Naive thymus-derived CD8-positive, alpha-beta T cell (primary cell): Measurements from ENCODE around the gene SCGB1C2. TPM values are rescaled to one million over a fixed set of nuclear protein-coding genes. Genes with fewer than 3 reads are reported as not detected.
"Not testable (repeated sequence)": the region's sequence is repeated elsewhere in the genome, so short reads cannot be mapped to it uniquely, and the experiment has no call there.

Experiments used
- ATAC-seq, 2 donors: fragments of 150-1000 bp; cut with Tn5 transposase in 1 of 2; sonication (Bioruptor Pico), chemical (Tn5 transposase) in 1 of 2; 1 replicate in 1 of 2; 2 replicates in 1 of 2; pipeline ENCODE4 v1.10.0; 2021; ENCODE audit warnings: mild to moderate bottlenecking in 2 of 2, moderate library complexity in 2 of 2
- POLR2A ChIA-PET: fragments of 350-600 bp; sonication (Branson Sonifier 250); formaldehyde crosslinking; loops from one replicate; lab custom pipeline; 2021; ENCODE audit warnings: antibody characterized with exemption; lab: Charles Lee
- DNase-seq, 10 donors: peaks; one replicate each; pipeline versions ENCODE4 v3.0.0 to v3.0.0-alpha.2; 2020 to 2022
- H3K27ac Mint-ChIP-seq, 10 donors: one replicate each; pipeline ENCODE4 v1.8.0; 2020 to 2022; ENCODE audit warnings: mild to moderate bottlenecking in 10 of 10, mixed read lengths in 10 of 10, moderate library complexity in 4 of 10, inconsistent platforms in 1 of 10
- H3K27me3 Mint-ChIP-seq, 5 donors: one replicate each; pipeline ENCODE4 v1.8.0; 2021 to 2022; ENCODE audit warnings: mixed read lengths in 5 of 5
- H3K36me3 Mint-ChIP-seq, 3 donors: one replicate each; pipeline ENCODE4 v1.8.0; 2020 to 2022; ENCODE audit warnings: mixed read lengths in 3 of 3, mild to moderate bottlenecking in 2 of 3, inconsistent platforms in 1 of 3
- H3K4me1 Mint-ChIP-seq, 4 donors: one replicate each; pipeline ENCODE4 v1.8.0; 2021 to 2022; ENCODE audit warnings: mixed read lengths in 4 of 4
- H3K4me3 Mint-ChIP-seq, 10 donors: one replicate each; pipeline ENCODE4 v1.8.0; 2020 to 2022; ENCODE audit warnings: mild to moderate bottlenecking in 10 of 10, mixed read lengths in 10 of 10, moderate library complexity in 6 of 10, inconsistent platforms in 1 of 10
- H3K9me3 Mint-ChIP-seq, 9 donors: one replicate each; pipeline ENCODE4 v1.8.0; 2020 to 2022; ENCODE audit warnings: mixed read lengths in 9 of 9, mild to moderate bottlenecking in 3 of 9, inconsistent platforms in 1 of 9, moderate library complexity in 1 of 9
- polyA plus RNA-seq, 3 donors: library from polyadenylated mRNA; unstranded; fragments of 300-500 nt; fragmentation: Illumina TruSeq; gene quantifications; one replicate each; pipeline ENCODE4 v1.2.3, GENCODE V29; 2021
- total RNA-seq, 8 experiments: library from RNA in 2 of 8; stranded (reverse) in 2 of 8; gene quantifications; one replicate each; pipeline ENCODE4 v1.2.3 and lab custom pipeline; 2021 to 2026

The SCGB1C2 gene
- total and polyA plus RNA-seq, 5 experiments from 2014 or later: not detected

DNA sequence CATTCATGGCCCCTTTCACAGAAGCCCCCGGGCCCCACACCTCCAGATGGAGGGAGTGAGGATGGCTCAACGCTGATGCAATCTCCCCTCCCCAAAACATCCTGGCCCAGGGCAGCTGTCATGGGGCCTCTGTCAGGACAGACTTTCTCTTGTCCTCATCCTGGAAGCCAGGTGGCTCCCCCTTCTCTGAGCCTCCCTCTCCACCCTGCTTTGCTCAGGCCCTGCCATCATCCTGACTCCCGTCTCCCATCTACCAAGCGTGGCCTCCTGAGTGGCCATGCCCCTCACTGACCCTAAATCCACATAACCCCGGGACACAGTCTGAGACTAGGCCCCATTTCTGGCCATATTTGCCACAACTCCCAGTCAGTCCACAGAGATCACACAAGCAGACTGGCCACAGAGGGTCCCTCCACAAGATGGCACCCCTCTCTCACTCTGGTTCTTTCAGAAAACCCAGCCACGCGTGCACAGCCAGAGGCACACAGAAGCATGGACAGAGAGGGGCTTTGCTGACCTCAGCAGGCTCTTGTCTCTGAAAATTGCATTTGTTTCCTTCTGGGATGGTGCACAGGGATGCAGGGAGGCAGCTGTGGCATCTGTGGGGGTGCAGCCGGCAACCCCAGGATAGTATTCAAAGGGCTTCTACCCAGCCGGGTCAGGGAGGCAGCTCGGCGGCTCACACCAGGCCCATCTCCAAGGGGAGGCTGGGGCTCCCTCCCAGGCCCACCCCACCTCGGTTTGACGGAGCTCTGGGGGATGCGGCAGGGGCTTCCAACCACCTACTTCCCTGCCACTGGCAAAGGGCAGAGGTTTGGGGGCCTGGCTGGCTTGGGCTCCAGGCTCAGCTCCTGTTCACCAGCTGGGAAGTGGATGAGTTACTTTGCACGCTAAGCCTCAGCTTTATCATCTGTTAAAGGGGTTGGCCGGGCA lies 27.2 kb downstream of the SCGB1C2 start:
- Mint-ChIP-seq H3K4me3 (no peak overlapping the region), H3K27ac (peak overlapping the region in 3 of 10 donors; percentile 46 to 88 (median 60)), H3K36me3 (no peaks in the 10 kb centered on the region), H3K27me3 (peaks cover 0 to 4% (median 0%) of the 10 kb centered on the region in 5 donors), H3K4me1 (peaks cover 0 to 4% (median 1%) of the 10 kb centered on the region in 4 donors), H3K9me3 (no peaks in the 10 kb centered on the region)
- POLR2A ChIA-PET: no interaction called here
- DNase-seq: peak in 9 of 10 donors; percentile 13 to 72 (median 28)
- ATAC-seq: peak; percentile 61 to 83

DNA sequence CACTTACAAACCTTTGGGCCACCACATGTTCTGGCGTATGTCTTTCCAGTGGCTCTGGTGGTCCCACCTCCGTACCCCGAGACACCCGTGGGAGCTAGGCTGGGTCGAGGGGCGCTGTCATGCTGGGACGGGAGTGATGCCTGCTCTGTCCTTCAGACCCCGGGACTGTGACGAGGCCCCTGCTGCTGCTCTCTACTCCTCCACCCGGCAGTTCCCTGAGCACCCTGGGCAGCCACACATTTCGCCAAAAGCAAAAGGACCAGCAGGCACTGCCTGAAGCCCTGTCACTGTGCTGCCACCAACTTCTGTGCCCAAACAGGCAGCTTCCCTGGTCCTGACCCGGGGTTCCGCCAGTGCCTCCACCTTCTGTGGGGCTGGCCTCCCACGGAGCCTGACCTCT lies 28.6 kb downstream of the SCGB1C2 start:
- POLR2A ChIA-PET: no interaction called here
- Mint-ChIP-seq H3K27ac (no peak overlapping the region), H3K4me3 (no peak overlapping the region), H3K27me3 (peaks cover 0 to 4% (median 0%) of the 10 kb centered on the region in 5 donors), H3K36me3 (no peaks in the 10 kb centered on the region), H3K4me1 (peaks cover 0 to 4% (median 1%) of the 10 kb centered on the region in 4 donors), H3K9me3 (no peaks in the 10 kb centered on the region)
- no peak for ATAC-seq
- no peak for DNase-seq

DNA sequence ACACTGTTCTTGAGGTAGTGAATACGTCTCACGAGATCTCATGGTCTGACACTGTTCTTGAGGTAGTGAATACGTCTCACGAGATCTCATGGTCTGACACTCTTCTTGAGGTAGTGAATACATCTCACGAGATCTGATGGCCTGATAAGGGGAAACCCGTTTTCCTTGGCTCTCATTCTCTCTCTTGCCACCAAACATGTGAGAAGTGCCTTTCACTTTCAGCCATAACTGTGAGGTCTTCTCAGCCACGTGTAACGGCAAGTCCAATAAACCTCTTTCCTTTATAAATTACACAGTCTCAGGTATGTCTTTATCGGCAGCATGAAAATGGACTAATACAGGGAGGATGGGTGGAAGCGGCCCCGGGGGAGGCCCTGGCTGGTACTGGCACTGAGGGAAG lies 31.2 kb downstream of the SCGB1C2 start:
- peak overlapping the region in 2 of 10 donors; percentile 38 to 40 for H3K27ac Mint-ChIP-seq
- H3K36me3 Mint-ChIP-seq, H3K4me1 Mint-ChIP-seq, H3K27me3 Mint-ChIP-seq, H3K4me3 Mint-ChIP-seq, ATAC-seq, POLR2A ChIA-PET, H3K9me3 Mint-ChIP-seq, DNase-seq: not testable (repeated sequence)

DNA sequence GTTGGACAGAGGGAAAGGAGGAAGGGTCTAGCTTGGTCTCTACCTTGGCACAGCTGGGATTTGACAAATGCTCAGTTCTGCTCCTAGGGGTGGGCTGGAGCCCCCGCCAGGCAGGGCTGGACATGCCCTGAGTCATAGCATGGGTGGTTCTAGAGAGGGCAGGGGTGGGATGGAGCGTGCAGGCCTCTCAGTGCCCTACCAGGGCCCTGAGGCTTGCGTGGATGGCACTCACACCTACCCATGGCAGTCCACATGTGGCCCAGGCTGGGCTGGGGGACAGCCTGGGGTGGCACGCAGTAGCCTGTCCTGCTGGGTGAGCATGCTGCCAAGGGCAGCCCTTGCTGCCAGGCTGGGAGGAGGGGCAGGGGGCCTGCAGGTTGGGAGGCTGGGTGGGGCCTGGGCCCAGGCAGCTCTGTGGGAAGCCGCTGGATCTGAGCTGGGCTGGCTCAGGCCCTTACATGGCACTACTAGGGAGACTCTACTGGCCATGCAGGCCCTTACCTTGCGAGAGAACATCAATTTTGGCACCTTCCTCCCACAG lies 32.8 kb downstream of the SCGB1C2 start:
- POLR2A ChIA-PET: no interaction called here
- Mint-ChIP-seq H3K36me3 (no peaks in the 10 kb centered on the region), H3K27ac (peak overlapping the region in 1 of 10 donors; percentile 49), H3K27me3 (peaks cover 0 to 4% (median 0%) of the 10 kb centered on the region in 5 donors), H3K4me1 (peaks cover 0 to 2% (median 0%) of the 10 kb centered on the region in 4 donors), H3K9me3 (no peaks in the 10 kb centered on the region), H3K4me3 (no peak overlapping the region)
- DNase-seq (no peak), ATAC-seq (no peak)

DNA sequence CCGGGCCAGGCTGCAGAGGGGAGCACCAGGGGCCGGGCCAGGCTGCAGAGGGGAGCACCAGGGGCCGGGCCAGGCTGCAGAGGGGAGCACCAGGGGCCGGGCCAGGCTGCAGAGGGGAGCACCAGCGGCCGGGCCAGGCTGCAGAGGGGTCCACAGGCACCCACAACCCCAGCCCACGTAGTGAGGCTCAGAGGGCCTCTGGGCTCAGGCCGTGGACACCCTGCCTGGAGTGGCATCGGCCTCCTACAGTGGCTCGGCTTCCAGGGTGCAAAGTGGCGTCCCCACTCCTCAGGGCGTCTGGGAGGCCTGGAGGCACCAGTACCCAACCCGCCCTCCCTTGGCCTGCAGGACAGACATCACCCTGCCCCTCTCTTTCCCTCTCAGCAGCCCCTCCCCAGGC lies 34.5 kb downstream of the SCGB1C2 start:
- H3K36me3 Mint-ChIP-seq: no peaks in the 10 kb centered on the region
- no peak overlapping the region for H3K27ac Mint-ChIP-seq
- H3K4me3 Mint-ChIP-seq: no peak overlapping the region
- peaks cover 0 to 2% (median 0%) of the 10 kb centered on the region in 4 donors for H3K4me1 Mint-ChIP-seq
- POLR2A ChIA-PET: no interaction called here
- H3K9me3 Mint-ChIP-seq: no peaks in the 10 kb centered on the region
- ATAC-seq: no peak
- peaks cover 0 to 5% (median 4%) of the 10 kb centered on the region in 5 donors for H3K27me3 Mint-ChIP-seq
- DNase-seq: no peak

DNA sequence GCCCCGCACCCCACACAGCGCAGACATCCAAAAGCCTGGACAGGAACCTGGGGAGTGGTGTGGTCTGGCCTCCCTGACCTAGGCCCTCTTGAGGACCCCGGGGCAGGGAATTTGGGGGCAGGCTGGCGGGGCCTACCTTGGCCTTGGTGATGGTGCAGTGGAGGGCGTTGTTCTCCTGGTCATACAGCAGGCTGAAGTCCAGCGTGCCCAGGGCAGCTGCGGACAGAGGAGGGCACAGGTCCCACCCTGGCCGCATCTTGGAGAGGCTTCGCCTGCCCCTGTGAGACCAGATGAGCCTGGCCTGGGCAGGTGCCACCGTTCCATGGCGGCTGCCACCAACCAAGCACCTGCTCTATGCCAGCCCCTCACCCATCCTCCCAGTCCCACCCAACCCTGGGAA lies 35.0 kb downstream of the SCGB1C2 start:
- H3K9me3 Mint-ChIP-seq: no peaks in the 10 kb centered on the region
- DNase-seq: no peak
- peaks cover 0 to 2% (median 0%) of the 10 kb centered on the region in 4 donors for H3K4me1 Mint-ChIP-seq
- ATAC-seq: no peak
- POLR2A ChIA-PET: no interaction called here
- H3K36me3 Mint-ChIP-seq: no peaks in the 10 kb centered on the region
- H3K4me3 Mint-ChIP-seq: no peak overlapping the region
- no peak overlapping the region for H3K27ac Mint-ChIP-seq
- peaks cover 0 to 10% (median 7%) of the 10 kb centered on the region in 5 donors for H3K27me3 Mint-ChIP-seq

DNA sequence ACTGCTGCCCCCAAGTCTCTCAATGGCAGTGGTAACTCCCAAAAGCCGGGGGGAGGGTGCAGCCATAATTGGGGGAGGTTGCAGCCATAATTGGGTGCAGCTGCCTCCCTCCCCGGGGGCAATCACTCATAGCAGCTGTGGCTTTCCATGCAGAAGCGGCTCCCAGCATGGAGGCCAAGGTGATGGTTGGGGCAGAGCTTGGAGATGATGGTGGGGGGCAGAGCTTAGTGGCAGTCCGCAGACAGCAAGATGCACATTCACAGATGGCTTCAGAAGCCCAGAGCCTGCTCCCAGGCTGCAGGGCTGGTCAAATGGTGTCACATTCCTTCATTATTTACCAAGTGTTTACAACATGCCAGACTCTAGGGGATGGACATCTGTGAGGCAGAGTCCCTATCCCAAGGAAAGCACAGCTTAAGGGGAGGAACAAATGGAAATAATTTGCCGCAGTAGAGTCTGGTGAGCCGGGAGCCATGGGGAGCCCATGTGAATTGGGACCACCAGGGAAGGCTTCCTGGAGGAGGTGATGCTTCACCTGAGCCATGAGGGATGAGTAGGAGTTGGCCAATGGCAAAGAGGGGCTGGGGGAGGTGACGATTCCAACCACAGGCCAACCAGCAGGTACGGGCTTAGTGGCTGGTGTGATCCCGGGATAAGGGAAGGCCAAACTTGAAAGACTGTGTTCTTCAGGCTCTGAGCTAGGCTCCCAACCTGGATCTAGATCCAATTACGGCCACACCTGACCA lies 36.0 kb downstream of the SCGB1C2 start:
- H3K9me3 Mint-ChIP-seq: no peaks in the 10 kb centered on the region
- H3K36me3 Mint-ChIP-seq: no peaks in the 10 kb centered on the region
- no peak for ATAC-seq
- no peak for DNase-seq
- peak overlapping the region in 1 of 10 donors; percentile 10 for H3K4me3 Mint-ChIP-seq
- POLR2A ChIA-PET: no interaction called here
- peaks cover 0 to 2% (median 0%) of the 10 kb centered on the region in 4 donors for H3K4me1 Mint-ChIP-seq
- H3K27me3 Mint-ChIP-seq: peaks cover 1 to 20% (median 14%) of the 10 kb centered on the region in 5 donors
- no peak overlapping the region for H3K27ac Mint-ChIP-seq

- H3K27ac Mint-ChIP-seq: peak overlapping the region in 1 of 10 donors; percentile 31
- peaks cover 0 to 6% (median 2%) of the 10 kb centered on the region in 4 donors for H3K4me1 Mint-ChIP-seq
- POLR2A ChIA-PET: no interaction called here
- no peak overlapping the region for H3K4me3 Mint-ChIP-seq
- peaks cover 0 to 3% (median 0%) of the 10 kb centered on the region in 3 donors for H3K36me3 Mint-ChIP-seq
- peaks cover 4 to 37% (median 17%) of the 10 kb centered on the region in 5 donors for H3K27me3 Mint-ChIP-seq
- DNase-seq: no peak
- ATAC-seq: no peak
- no peaks in the 10 kb centered on the region for H3K9me3 Mint-ChIP-seq
Measured at GRCh38 chr17:177155-177554, 39.8 kb downstream of the SCGB1C2 start.

GRCh38 chr17:177762-178161 lies 40.4 kb downstream of the SCGB1C2 start:
- H3K4me3 Mint-ChIP-seq: no peak overlapping the region
- H3K36me3 Mint-ChIP-seq: peaks cover 0 to 3% (median 0%) of the 10 kb centered on the region in 3 donors
- peaks cover 6 to 43% (median 19%) of the 10 kb centered on the region in 5 donors for H3K27me3 Mint-ChIP-seq
- no peak for DNase-seq
- peaks cover 0 to 7% (median 3%) of the 10 kb centered on the region in 4 donors for H3K4me1 Mint-ChIP-seq
- no peak overlapping the region for H3K27ac Mint-ChIP-seq
- ATAC-seq: no peak
- no peaks in the 10 kb centered on the region for H3K9me3 Mint-ChIP-seq
- POLR2A ChIA-PET: no interaction called here

GRCh38 chr17:178292-179065 lies 41.1 kb downstream of the SCGB1C2 start:
- Mint-ChIP-seq H3K4me1 (peaks cover 0 to 7% (median 3%) of the 10 kb centered on the region in 4 donors), H3K9me3 (no peaks in the 10 kb centered on the region), H3K27me3 (peaks cover 11 to 50% (median 26%) of the 10 kb centered on the region in 5 donors), H3K4me3 (no peak overlapping the region), H3K36me3 (peaks cover 0 to 3% (median 0%) of the 10 kb centered on the region in 3 donors), H3K27ac (no peak overlapping the region)
- POLR2A ChIA-PET: no interaction called here
- ATAC-seq (no peak), DNase-seq (no peak)

DNA sequence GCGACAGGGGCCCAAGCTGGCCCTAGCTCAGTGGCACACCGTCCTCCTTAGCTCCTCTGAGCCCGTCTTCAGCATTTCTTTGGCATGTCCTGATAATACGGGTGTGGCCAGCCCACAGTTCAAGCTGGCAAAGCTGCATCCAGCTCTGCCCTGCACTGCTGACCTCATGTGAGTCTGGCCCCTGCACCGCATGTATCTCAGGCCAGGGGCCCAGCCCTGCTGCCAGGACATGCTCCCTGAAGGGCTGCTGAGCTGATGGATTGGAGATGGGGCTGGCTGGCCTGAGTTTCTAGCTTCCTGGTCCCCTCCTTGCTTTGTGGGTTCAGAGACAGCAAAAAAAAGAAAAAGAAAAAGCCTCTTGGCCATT lies 41.7 kb downstream of the SCGB1C2 start:
- no peak for DNase-seq
- no peak for ATAC-seq
- H3K9me3 Mint-ChIP-seq: no peaks in the 10 kb centered on the region
- POLR2A ChIA-PET: no interaction called here
- peak overlapping the region in 1 of 10 donors; percentile 33 for H3K4me3 Mint-ChIP-seq
- H3K27ac Mint-ChIP-seq: no peak overlapping the region
- H3K4me1 Mint-ChIP-seq: peaks cover 0 to 7% (median 3%) of the 10 kb centered on the region in 4 donors
- H3K27me3 Mint-ChIP-seq: peaks cover 13 to 55% (median 29%) of the 10 kb centered on the region in 5 donors
- peaks cover 0 to 3% (median 0%) of the 10 kb centered on the region in 3 donors for H3K36me3 Mint-ChIP-seq
